ENCODE results near the gene LRPPRC. TPM values are rescaled to one million over a fixed set of nuclear protein-coding genes. Genes with fewer than 3 reads are reported as not detected.
A peak's percentile ranks its signal among the peaks of the same experiment; 100 is the strongest.

Gene LRPPRC
- total and polyA plus RNA-seq, 9 of the 15 experiments (the other 6 are each of a cell fraction or from before 2014, with no cell fraction given), result 41.5 to 214 (median 138) TPM

GRCh38 chr2:43840965-43841364 is 154.8 kb downstream of the LRPPRC start:
- BruUV-seq (replicated peaks), result no TSS peak
- Histone ChIP-seq H3K4me1 (replicated peaks in 1 of 2; ENCODE audit: control insufficient read depth in 2 of 2, insufficient read depth in 2 of 2, low read length in 2 of 2) (peaks cover 2 to 10% of the 10 kb centered on the region in 2 experiments; a peak in 3 of 5 replicates), H3K9ac (ENCODE audit: insufficient read depth in 1 of 2, low read depth in 2 of 2, low read length in 2 of 2) (no peak overlapping the region), H2AFZ (ENCODE audit: low read depth, low read length) (no peak overlapping the region), H3K4me3 (no peak overlapping the region), H3K9me3 (replicated peaks; ENCODE audit: control insufficient read depth, insufficient read depth, low read depth, low read length) (no peaks in the 10 kb centered on the region), H3K36me3 (ENCODE audit: control insufficient read depth, insufficient read depth, low read length) (no peaks in the 10 kb centered on the region), H3K27me3 (ENCODE audit: control insufficient read depth in 2 of 2, insufficient read depth in 2 of 2, low read length in 2 of 2) (peaks cover 40 to 63% of the 10 kb centered on the region in 2 experiments), H3K79me2 (ENCODE audit: control insufficient read depth, insufficient read depth, low read length) (no peaks in the 10 kb centered on the region), H3K4me2 (ENCODE audit: insufficient read depth, low read length) (no peak overlapping the region), H3K9me1 (ENCODE audit: control insufficient read depth, insufficient read depth, low read length) (no peaks in the 10 kb centered on the region), H3K27ac (ENCODE audit: extremely low read depth, low read depth, low read length) (no peak overlapping the region), H4K20me1 (replicated peaks; ENCODE audit: control insufficient read depth, insufficient read depth, low read length) (no peaks in the 10 kb centered on the region)
- ATAC-seq, result no peak
- peak in 2 of 4 experiments; percentile 2 for DNase-seq (ENCODE audit: extremely low read depth in 1 of 4, low spot score in 3 of 4)
- TF ChIP-seq ZBED1 (IDR thresholded peaks at IDR 0.05) (no peak), ZNF592 (IDR thresholded peaks at IDR 0.05) (no peak)
- ChIA-PET POLR2A (interaction anchor here (0.7 kb wide), 1 partner anchor 914 kb away, joined by 3 read pairs; no protein-coding TSS in a partner anchor), CTCF (ENCODE audit: low intra/inter-chr PET ratio) (no interaction called here)
- in situ Hi-C loops (cut with MboI) (no loop called here), intact Hi-C loops (cut with micrococcal nuclease) (no loop called here)
- FAIRE-seq, result no peak
- WGBS (ENCODE audit: insufficient coverage, low coverage, missing lambda C conversion rate), result 2% methylated on average over 5 of the region's 5 CpGs

Data from K562 (cell line).